Measurements from ENCODE around the gene POU3F1. TPM values are rescaled to one million over a fixed set of nuclear protein-coding genes. Genes with fewer than 3 reads are reported as not detected.
"Not testable (repeated sequence)": the region's sequence is repeated elsewhere in the genome, so short reads cannot be mapped to it uniquely, and the experiment has no call there.

Gene POU3F1
- total RNA-seq, 4 donors from 2014 or later = 19.1 to 53.3 (median 35.4) TPM

GRCh38 chr1:38039331-38040088 lies 7.1 kb downstream of the POU3F1 start:
- TF ChIP-seq POLR2A (IDR thresholded peaks at IDR 0.05) (no peak), CTCF (IDR thresholded peaks at IDR 0.05) (no peak)
- no peak overlapping the region for H3K4me3 ChIP-seq (ENCODE audit: low read depth, poor library complexity, severe bottlenecking)
- DNase-seq (ENCODE audit: low spot score in 2 of 2) = no peak
- WGBS, 2 donors = 69 to 81% methylated on average over 17 of the region's 17 CpGs
- intact Hi-C loops (cut with DNase I; ENCODE audit: low total_unique reads) = loop anchor here (10.0 kb wide), 1 partner anchor 775 kb away; no protein-coding TSS in a partner anchor

DNA sequence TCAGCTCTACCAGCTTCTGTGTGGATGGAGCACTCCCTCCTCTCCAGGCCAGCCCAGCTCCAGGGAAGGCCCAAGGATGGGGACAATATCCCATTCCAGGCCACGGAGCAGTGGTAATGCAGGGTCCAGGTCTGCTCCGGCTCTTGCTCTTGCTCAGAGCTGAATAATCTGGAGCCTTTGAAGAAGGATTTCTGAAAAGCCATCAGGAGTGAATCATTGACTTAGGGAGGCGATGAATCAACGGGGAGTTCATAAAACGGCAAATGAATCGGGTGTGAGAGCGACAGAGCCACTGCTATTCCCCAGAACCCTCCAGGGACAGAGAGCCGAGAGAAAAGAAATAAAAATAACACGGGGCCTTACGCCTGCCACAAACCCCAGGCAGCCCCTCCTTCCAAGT lies 7.7 kb downstream of the POU3F1 start:
- H3K4me3 ChIP-seq (ENCODE audit: low read depth, poor library complexity, severe bottlenecking) = no peak overlapping the region
- DNase-seq (ENCODE audit: low spot score in 2 of 2) = no peak
- intact Hi-C loops (cut with DNase I; ENCODE audit: low total_unique reads) = loop anchor here (10.0 kb wide), 1 partner anchor 776 kb away; no protein-coding TSS in a partner anchor
- no peak for TF ChIP-seq CTCF (IDR thresholded peaks at IDR 0.05)
- TF ChIP-seq POLR2A (IDR thresholded peaks at IDR 0.05) = no peak
- WGBS, 2 donors = 28 to 48% methylated on average over 10 of the region's 10 CpGs

DNA sequence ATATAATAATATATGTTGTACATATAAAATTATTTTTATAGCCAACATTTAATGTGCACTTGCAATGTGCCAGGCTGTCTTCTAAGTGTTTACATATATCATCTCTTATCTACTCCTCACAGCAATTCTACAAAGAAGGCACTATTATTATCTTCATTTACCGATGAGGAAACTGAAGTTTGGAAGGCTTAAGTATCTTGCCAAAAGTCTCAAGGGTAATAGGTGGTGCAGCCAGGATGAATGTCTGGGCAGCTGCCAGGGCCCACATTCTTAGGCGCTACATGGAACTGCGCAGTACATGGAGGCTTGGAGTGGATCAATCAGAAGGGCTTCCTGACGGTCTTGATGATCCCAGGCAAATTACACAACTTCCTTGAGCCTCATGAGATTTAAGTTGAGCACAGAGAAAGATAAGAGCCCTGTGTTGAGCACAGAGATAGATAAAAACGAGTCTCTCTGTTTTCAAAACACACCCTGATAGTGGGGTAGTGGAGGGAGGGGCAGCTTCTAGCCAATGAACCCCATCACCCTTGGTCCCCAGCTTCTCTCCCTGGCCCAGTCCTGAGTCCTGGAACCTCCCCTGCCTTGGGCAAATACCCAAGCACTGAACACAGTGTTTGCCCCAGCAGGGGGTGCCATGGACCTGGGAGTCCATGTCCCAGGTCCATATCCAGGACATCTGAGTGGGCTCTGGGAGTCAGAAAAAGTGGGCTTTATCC lies 9.2 kb downstream of the POU3F1 start:
- DNase-seq (ENCODE audit: low spot score in 2 of 2) = no peak

DNA sequence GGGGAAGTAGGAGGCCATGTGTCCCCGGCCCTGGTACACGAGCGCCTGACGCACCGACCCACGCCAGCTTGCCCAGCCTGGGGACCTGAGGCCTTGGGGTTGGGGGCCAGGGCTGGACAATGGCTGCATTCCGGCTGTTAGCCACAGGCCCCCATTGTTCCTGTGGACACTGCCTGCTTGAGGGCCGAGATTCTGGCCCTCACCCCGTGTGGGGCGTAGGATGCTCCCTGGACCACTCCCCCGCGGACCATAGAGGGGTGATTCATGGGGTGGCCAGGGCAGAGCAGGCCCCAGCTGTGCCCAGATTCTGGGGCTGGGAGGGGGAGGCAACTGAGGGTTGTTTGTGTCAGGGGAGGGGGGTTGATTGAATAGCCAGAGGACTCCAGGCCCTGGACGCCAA lies 11.7 kb downstream of the POU3F1 start:
- TF ChIP-seq POLR2A (IDR thresholded peaks at IDR 0.05) = no peak
- no peak for TF ChIP-seq CTCF (IDR thresholded peaks at IDR 0.05)
- DNase-seq (ENCODE audit: low spot score in 2 of 2) = no peak
- intact Hi-C loops (cut with DNase I; ENCODE audit: low total_unique reads) = loop anchor here (10.0 kb wide), 1 partner anchor 780 kb away; no protein-coding TSS in a partner anchor
- no peak overlapping the region for H3K4me3 ChIP-seq (ENCODE audit: low read depth, poor library complexity, severe bottlenecking)
- WGBS, 2 donors = 85 to 93% methylated on average over 9 to 10 of the region's 13 CpGs

More for the DNA sequence above, 9.2 kb downstream of the POU3F1 start:
- WGBS, 2 donors = 37 to 48% methylated on average over 5 of the region's 5 CpGs
- intact Hi-C loops (cut with DNase I; ENCODE audit: low total_unique reads) = loop anchor here (10.0 kb wide), 1 partner anchor 777 kb away; no protein-coding TSS in a partner anchor
- TF ChIP-seq POLR2A (IDR thresholded peaks at IDR 0.05) (no peak), CTCF (IDR thresholded peaks at IDR 0.05) (no peak)
- no peak overlapping the region for H3K4me3 ChIP-seq (ENCODE audit: low read depth, poor library complexity, severe bottlenecking)

- not testable (repeated sequence) for DNase-seq (ENCODE audit: low spot score in 2 of 2); H3K4me3 ChIP-seq (ENCODE audit: low read depth, poor library complexity, severe bottlenecking)
- 94% methylated on average over 2 of the region's 2 CpGs for WGBS, 2 donors
- intact Hi-C loops (cut with DNase I; ENCODE audit: low total_unique reads) = loop anchor here (10.0 kb wide), 1 partner anchor 782 kb away; no protein-coding TSS in a partner anchor
Measured at GRCh38 chr1:38032992-38033391, 13.6 kb downstream of the POU3F1 start.

DNA sequence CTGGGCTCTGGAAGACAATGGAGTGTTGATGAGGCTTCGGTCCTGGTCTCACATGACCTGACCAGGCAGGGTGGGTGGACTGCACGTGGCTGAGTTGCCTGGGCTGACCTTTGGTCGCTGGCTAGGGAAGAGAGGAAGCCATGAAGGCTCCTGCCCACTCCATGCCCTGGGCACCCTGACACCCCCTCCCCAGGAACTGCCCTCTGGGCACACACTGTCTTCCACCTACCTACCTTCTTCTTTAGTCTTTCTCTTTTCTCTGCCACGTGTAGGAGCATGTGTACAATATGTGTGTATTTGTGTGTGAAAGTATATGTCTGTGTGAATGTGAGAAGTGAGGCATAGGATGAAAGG lies 15.1 kb downstream of the POU3F1 start:
- intact Hi-C loops (cut with DNase I; ENCODE audit: low total_unique reads) = loop anchor here (10.0 kb wide), 1 partner anchor 783 kb away; no protein-coding TSS in a partner anchor
- TF ChIP-seq CTCF (IDR thresholded peaks at IDR 0.05) (no peak), POLR2A (IDR thresholded peaks at IDR 0.05) (no peak)
- no peak overlapping the region for H3K4me3 ChIP-seq (ENCODE audit: low read depth, poor library complexity, severe bottlenecking)
- DNase-seq (ENCODE audit: low spot score in 2 of 2) = no peak
- WGBS, 2 donors = 55 to 57% methylated on average over 4 of the region's 4 CpGs
